ENCODE data around the gene KCNH6. TPM values are rescaled to one million over a fixed set of nuclear protein-coding genes. Genes with fewer than 3 reads are reported as not detected.

KCNH6 gene
- total RNA-seq, 1 donor from 2014 or later, result not detected

DNA sequence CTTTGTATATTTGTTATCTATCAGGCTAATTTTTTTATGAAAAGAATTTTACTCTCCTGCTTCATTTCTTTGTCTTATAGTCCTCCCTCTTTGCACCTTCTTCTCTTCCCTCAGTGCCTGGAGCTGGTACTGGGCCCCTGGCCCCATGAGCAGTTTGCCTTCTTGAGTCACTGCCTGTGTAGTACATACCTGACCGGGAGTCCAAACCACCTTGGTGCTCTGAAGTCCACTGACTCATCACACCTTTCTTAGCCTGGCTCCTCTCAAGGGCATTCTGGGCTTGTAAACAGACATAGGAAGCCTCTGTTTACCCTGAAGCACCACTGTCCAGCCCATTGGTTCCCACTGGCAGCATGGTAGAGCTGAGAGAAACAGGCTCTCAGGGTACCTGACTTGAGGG, 66.5 kb downstream of the KCNH6 start:
- peaks cover 46% of the 10 kb centered on the region for H3K36me3 Mint-ChIP-seq (ENCODE audit: unreplicated experiment)
- TF ChIP-seq, protein P1, sequence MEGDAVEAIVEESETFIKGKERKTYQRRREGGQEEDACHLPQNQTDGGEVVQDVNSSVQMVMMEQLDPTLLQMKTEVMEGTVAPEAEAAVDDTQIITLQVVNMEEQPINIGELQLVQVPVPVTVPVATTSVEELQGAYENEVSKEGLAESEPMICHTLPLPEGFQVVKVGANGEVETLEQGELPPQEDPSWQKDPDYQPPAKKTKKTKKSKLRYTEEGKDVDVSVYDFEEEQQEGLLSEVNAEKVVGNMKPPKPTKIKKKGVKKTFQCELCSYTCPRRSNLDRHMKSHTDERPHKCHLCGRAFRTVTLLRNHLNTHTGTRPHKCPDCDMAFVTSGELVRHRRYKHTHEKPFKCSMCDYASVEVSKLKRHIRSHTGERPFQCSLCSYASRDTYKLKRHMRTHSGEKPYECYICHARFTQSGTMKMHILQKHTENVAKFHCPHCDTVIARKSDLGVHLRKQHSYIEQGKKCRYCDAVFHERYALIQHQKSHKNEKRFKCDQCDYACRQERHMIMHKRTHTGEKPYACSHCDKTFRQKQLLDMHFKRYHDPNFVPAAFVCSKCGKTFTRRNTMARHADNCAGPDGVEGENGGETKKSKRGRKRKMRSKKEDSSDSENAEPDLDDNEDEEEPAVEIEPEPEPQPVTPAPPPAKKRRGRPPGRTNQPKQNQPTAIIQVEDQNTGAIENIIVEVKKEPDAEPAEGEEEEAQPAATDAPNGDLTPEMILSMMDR (IDR thresholded peaks at IDR 0.05), result no peak
- H3K4me1 Mint-ChIP-seq (ENCODE audit: unreplicated experiment), result no peaks in the 10 kb centered on the region
- no peak overlapping the region for H3K27ac Mint-ChIP-seq (ENCODE audit: unreplicated experiment)
- no peaks in the 10 kb centered on the region for H3K27me3 Mint-ChIP-seq (ENCODE audit: unreplicated experiment)
- H3K4me3 Mint-ChIP-seq (ENCODE audit: unreplicated experiment), result no peak overlapping the region
- no peaks in the 10 kb centered on the region for H3K9me3 Mint-ChIP-seq (ENCODE audit: unreplicated experiment)
- DNase-seq (ENCODE audit: extremely low spot score, unreplicated experiment), result no peak

DNA sequence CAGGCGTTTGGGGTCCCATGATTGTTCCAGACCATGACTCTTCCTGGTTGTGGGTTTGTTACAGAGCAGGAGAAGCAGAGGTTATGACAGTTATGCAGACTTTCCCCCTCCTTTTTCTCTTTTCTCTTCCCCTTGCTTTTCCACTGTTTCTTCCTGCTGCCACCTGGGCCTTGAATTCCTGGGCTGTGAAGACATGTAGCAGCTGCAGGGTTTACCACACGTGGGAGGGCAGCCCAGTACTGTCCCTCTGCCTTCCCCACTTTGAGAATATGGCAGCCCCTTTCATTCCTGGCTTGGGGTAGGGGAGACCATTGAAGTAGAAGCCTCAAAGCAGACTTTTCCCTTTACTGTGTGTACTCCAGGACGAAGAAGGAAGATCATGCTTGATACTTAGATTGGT, 69.6 kb downstream of the KCNH6 start:
- no peaks in the 10 kb centered on the region for H3K4me1 Mint-ChIP-seq (ENCODE audit: unreplicated experiment)

DNA sequence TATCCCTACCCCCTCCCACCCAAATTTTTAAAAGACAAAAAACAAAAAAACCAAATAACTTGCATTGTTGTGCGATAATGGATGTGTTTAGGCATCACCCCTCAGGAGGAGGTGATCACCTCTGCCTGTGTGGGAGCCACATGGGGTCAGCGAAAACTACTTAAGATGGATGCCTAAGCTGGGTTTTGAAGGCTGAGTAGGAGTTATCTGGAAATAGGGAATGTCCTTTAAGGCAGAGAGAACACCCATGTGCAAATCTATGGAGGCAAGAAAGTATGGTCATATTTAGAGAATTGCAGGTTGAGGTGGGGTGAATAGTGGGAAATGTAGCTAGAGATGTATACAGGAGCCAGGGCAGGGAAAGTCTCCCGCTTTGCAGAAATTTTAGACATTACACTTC, 72.0 kb downstream of the KCNH6 start:
- H3K27me3 Mint-ChIP-seq (ENCODE audit: unreplicated experiment), result no peaks in the 10 kb centered on the region
- peaks cover 22% of the 10 kb centered on the region for H3K36me3 Mint-ChIP-seq (ENCODE audit: unreplicated experiment)
- no peak for DNase-seq (ENCODE audit: extremely low spot score, unreplicated experiment)
- H3K4me3 Mint-ChIP-seq (ENCODE audit: unreplicated experiment), result no peak overlapping the region
- H3K27ac Mint-ChIP-seq (ENCODE audit: unreplicated experiment), result no peak overlapping the region
- no peaks in the 10 kb centered on the region for H3K9me3 Mint-ChIP-seq (ENCODE audit: unreplicated experiment)
- TF ChIP-seq, protein P1 (IDR thresholded peaks at IDR 0.05), result no peak
- peaks cover 2% of the 10 kb centered on the region for H3K4me1 Mint-ChIP-seq (ENCODE audit: unreplicated experiment)

More for the DNA sequence above, 69.6 kb downstream of the KCNH6 start:
- peaks cover 40% of the 10 kb centered on the region for H3K36me3 Mint-ChIP-seq (ENCODE audit: unreplicated experiment)
- TF ChIP-seq, protein P1 (IDR thresholded peaks at IDR 0.05), result no peak
- DNase-seq (ENCODE audit: extremely low spot score, unreplicated experiment), result no peak
- no peak overlapping the region for H3K27ac Mint-ChIP-seq (ENCODE audit: unreplicated experiment)
- no peak overlapping the region for H3K4me3 Mint-ChIP-seq (ENCODE audit: unreplicated experiment)
- H3K9me3 Mint-ChIP-seq (ENCODE audit: unreplicated experiment), result no peaks in the 10 kb centered on the region
- H3K27me3 Mint-ChIP-seq (ENCODE audit: unreplicated experiment), result no peaks in the 10 kb centered on the region

Other genes with a start within 250 kb of the KCNH6 start
- 5.7 and 6.1 TPM in 2 replicates for gene CYB561, start 77.1 kb upstream of the KCNH6 start, total RNA-seq
- gene ACE, start 46.3 kb upstream of the KCNH6 start, total RNA-seq, result 0.91 and 1.1 TPM in 2 replicates
- gene DCAF7, start 27.1 kb downstream of the KCNH6 start, total RNA-seq, result 93.9 and 97.4 TPM in 2 replicates
- 20.9 and 23.8 TPM in 2 replicates for gene TACO1, start 77.5 kb downstream of the KCNH6 start, total RNA-seq
- 41.0 and 41.7 TPM in 2 replicates for gene MAP3K3, start 99.1 kb downstream of the KCNH6 start, total RNA-seq
- gene LIMD2, start 176.8 kb downstream of the KCNH6 start, total RNA-seq, result 52.6 and 54.3 TPM in 2 replicates
- gene STRADA, start 218.4 kb downstream of the KCNH6 start, total RNA-seq, result 42.9 and 50.6 TPM in 2 replicates

All from osteocyte (in vitro differentiated cells).